OCI-M2 (cell line): Measurements from ENCODE around the gene KRT27.

Experiments used
- DNase-seq: peaks from one replicate; lab custom pipeline; 2025; ENCODE audit not compliant: unreplicated experiment; lab: John Stamatoyannopoulos, UW

Gene KRT27

GRCh38 chr17:40810494-40810893 lies 28.1 kb upstream of the KRT27 start:
- no peak for DNase-seq

- no peak for DNase-seq
These were observed 27.5 kb upstream of the KRT27 start for GRCh38 chr17:40809721-40810421.

- DNase-seq = no peak
These were observed 23.8 kb upstream of the KRT27 start for GRCh38 chr17:40806131-40806530.

- no peak for DNase-seq
These were observed 21.3 kb upstream of the KRT27 start for GRCh38 chr17:40803617-40804082.

- DNase-seq = no peak
These were observed 18.8 kb upstream of the KRT27 start for GRCh38 chr17:40801157-40801556.

- no peak for DNase-seq
These were observed 18.0 kb upstream of the KRT27 start for GRCh38 chr17:40800381-40800780.

GRCh38 chr17:40799859-40800258 lies 17.5 kb upstream of the KRT27 start, which contains the start of gene KRT28:
Gene KRT28 (minus strand): TSS chr17:40799959. CDS start chr17:40799893, 66 bp downstream.
- no peak for DNase-seq

- no peak for DNase-seq
These were observed 14.5 kb upstream of the KRT27 start for GRCh38 chr17:40796846-40797245.

GRCh38 chr17:40795019-40795667 lies 12.8 kb upstream of the KRT27 start:
- DNase-seq = no peak

- no peak for DNase-seq
These were observed 12.1 kb upstream of the KRT27 start for GRCh38 chr17:40794466-40794865.

GRCh38 chr17:40793832-40794231 lies 11.5 kb upstream of the KRT27 start:
- no peak for DNase-seq

GRCh38 chr17:40791787-40792436 lies 9.6 kb upstream of the KRT27 start:
- DNase-seq = no peak

- no peak for DNase-seq
These were observed 8.8 kb upstream of the KRT27 start for GRCh38 chr17:40791111-40791510.

GRCh38 chr17:40779181-40779909 lies 3.0 kb downstream of the KRT27 start:
- no peak for DNase-seq

- DNase-seq = no peak
These were observed 3.9 kb downstream of the KRT27 start for GRCh38 chr17:40778461-40778860.

- DNase-seq = no peak
These were observed 4.4 kb downstream of the KRT27 start for GRCh38 chr17:40777971-40778370.

- no peak for DNase-seq
These were observed 4.9 kb downstream of the KRT27 start for GRCh38 chr17:40777459-40777858.

- no peak for DNase-seq
These were observed 6.4 kb downstream of the KRT27 start for GRCh38 chr17:40775945-40776344.

GRCh38 chr17:40772101-40772500 lies 10.2 kb downstream of the KRT27 start, which contains the start of gene KRT26:
Gene KRT26 (minus strand): TSS chr17:40772201. CDS start chr17:40772113, 88 bp downstream.
- no peak for DNase-seq

GRCh38 chr17:40765657-40766056 lies 16.7 kb downstream of the KRT27 start:
- no peak for DNase-seq

GRCh38 chr17:40763752-40764151 lies 18.6 kb downstream of the KRT27 start:
- DNase-seq = no peak
